Measurements from ENCODE around the gene GARIN3. TPM values are rescaled to one million over a fixed set of nuclear protein-coding genes. Genes with fewer than 3 reads are reported as not detected.

The GARIN3 gene
- total RNA-seq, 1 donor from 2014 or later, result not detected

DNA sequence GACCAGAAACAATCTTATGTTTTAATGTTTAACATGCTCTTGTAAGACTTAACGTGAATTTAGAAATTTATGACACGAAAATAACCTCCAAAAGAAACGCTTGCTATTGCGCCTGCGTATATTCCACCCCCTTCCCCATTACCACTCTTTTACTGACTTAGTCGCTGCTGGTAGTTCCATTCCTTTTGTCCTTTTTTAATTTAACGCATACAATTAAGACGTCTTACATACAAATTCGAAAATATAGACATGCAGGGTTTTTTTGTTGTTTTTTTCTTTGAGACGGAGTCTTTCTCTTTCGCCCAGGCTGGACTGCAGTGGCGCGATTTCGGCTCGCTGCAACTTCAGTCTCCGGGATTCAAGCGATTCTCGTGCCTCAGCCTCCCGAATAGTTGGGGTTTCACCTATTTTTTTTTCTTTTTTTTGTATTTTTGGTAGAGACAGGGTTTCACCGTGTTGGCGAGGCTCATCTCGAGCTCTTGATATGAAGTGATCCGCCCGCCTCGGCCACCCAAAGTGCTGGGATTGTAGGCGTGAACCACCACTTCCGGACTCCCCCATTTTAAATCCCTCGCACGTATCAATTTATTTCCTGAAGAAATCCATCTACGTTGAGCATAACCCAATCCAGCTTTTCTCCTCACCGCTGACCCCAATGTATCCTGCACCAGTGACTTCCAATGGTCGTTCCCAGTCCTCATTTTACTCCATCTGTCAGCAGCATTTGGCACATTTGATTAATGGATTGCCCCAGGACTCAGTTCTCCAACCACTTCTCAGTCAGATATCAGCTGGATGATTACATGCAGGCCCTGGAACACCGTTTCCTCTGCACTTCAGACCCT, 22.7 kb downstream of the GARIN3 start:
- DNase-seq (ENCODE audit: low spot score), result peak; percentile 53

DNA sequence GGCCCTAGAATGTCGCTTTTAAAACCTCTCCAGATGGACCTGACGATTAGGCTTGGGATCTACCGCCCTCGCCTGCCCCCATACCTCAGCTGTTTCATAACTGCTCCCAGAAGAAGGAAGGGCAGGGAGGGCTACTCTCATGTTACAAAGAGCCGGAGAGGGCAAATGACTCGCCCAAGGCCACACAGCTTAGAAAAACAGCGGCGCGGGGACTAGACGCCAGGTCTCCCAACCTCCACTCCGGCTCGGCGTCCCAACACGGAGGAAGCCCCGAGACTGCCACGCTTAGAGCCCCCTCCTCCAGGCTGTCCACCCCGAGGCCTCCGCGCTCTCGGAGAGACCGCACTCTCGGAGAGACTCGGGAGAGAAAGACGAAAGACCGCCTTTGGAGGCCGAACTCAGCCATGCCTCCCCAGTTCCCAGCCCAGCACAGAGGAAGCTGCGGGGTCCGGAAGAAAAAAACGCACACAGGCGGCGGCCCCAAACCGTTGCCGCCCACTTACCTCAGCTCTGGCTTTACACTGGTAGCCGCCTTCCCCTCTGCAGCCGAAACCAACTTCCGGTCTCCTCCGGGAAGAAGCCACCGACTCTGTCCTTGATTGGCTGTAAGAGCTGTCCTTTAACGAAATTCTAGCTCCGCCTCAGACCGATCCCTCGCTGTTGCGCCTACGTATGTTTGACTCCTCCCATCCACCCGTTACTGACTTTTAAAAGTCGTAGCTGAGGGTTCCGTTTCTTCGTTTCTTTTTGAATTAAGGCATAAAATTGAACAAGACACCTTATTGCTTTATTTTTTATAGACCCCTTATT, 23.5 kb downstream of the GARIN3 start, which contains the start of gene MED7:
MED7 (minus strand) TSS at position 549 of the 810 bp plus-strand sequence. CDS start 3,434 bp downstream, outside the sequence.
- peak; percentile 96 for DNase-seq (ENCODE audit: low spot score)

DNA sequence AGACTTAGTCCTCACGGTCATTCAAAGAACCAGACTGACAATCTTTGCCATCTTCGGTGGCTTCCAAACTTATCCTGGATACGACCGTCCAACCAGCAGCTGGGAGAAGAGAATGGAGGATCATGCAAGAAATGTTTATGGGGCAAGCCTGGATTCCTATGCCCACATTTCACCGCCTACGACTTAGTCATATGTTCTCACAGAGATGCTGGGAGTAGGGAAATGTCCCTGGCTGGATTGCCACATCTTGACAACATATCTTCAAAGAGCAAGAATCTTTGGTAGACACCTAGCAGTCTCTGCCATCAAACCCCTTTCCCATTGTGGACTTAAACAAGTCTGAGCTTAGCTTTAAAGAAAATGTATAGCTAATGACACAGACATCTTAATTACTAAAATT, 28.4 kb downstream of the GARIN3 start:
- no peak for DNase-seq (ENCODE audit: low spot score)

- no peak for DNase-seq (ENCODE audit: low spot score)
Measured at GRCh38 chr5:157132281-157132612, 33.8 kb downstream of the GARIN3 start.

DNA sequence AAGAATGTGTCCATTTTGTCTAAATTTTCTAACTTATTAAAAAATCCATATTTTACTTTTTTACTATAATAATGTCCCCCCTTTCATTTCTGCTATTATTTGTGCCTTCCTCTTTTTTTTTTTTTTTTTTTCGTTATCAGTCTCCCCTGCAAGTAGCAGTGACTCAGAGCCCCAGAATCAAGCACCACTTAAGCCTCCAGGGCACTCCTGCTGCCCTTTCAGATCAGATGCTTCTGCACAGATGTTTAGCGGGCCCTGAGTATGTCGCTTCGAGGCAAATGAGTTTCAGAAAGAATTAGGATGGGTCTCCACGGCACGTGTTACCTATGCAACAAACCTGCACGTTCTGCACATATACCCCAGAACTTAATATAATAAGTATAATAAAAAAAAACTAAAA, 35.1 kb downstream of the GARIN3 start:
- DNase-seq (ENCODE audit: low spot score), result no peak

- no peak for DNase-seq (ENCODE audit: low spot score)
Measured at GRCh38 chr5:157121709-157122108, 44.4 kb downstream of the GARIN3 start.

GRCh38 chr5:157120102-157120501, 46.0 kb downstream of the GARIN3 start:
- no peak for DNase-seq (ENCODE audit: low spot score)

DNA sequence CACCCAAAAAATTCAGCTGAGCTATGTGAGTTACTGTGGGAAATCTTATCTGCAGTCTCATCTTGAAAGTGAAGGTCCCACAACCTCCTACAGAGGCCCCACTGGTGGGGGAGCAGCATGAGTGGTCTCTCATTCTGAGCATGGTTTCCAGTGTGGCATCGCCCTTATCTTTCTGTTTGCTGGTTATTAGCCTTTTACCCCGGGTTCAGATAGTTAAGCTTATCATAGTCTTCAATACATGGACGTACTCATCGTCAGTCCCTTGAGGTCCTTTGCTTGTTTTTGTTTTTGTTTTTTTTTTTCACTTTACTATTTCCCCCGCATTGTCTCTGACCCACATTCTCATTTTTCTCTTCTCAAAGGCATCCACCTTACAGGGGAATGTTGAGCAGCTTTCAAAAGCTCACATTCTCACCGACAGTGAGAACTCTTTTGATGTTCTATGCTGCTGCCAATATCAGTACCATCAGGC, 49.5 kb downstream of the GARIN3 start:
- no peak for DNase-seq (ENCODE audit: low spot score)

GRCh38 chr5:157115502-157115901, 50.6 kb downstream of the GARIN3 start:
- DNase-seq (ENCODE audit: low spot score), result no peak

GRCh38 chr5:157115012-157115411, 51.1 kb downstream of the GARIN3 start:
- no peak for DNase-seq (ENCODE audit: low spot score)

DNA sequence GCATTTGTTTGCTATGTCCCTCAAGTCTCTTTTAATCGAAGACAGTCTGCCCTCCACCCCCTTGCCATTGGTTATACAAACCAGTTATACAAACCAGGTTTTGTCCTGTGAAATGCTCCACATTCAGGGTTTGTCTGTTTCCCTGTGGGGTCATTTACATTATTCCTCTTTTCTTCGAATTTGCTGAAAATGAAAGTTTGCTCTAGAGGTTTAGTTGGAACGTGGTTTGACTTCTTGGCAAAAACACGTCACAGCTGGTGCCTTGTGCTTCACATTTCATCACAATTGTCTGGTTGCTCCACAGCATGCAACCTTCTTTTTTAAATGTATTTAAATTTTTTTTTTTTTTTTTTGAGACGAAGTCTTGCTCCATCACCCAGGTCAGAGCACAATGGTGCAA, 53.1 kb downstream of the GARIN3 start:
- DNase-seq (ENCODE audit: low spot score), result no peak

Other genes with a start within 250 kb of the GARIN3 start
- gene TIMD4, start 203.0 kb downstream of the GARIN3 start, total RNA-seq, result 1.2 TPM
- 0.44 TPM for gene HAVCR1, start 107.1 kb downstream of the GARIN3 start, total RNA-seq
- 5.6 TPM for gene HAVCR2, start 57.2 kb downstream of the GARIN3 start, total RNA-seq
- 15.8 TPM for gene MED7, start 23.4 kb downstream of the GARIN3 start, total RNA-seq
- gene ITK, start 14.6 kb upstream of the GARIN3 start, total RNA-seq, result 4.7 TPM
- 45.3 TPM for gene CYFIP2, start 99.9 kb upstream of the GARIN3 start, total RNA-seq